Measurements from ENCODE around the gene MAD2L1. TPM values are rescaled to one million over a fixed set of nuclear protein-coding genes. Genes with fewer than 3 reads are reported as not detected.
A peak's percentile ranks its signal among the peaks of the same experiment; 100 is the strongest.
"Not testable (repeated sequence)": the region's sequence is repeated elsewhere in the genome, so short reads cannot be mapped to it uniquely, and the experiment has no call there.

The MAD2L1 gene
- total RNA-seq, 1 donor from 2014 or later, result 9.0 TPM

- no peaks in the 10 kb centered on the region for H3K27me3 Mint-ChIP-seq (ENCODE audit: low read depth, unreplicated experiment)
- no peak for TF ChIP-seq EZH2 (IDR thresholded peaks at IDR 0.05; ENCODE audit: insufficient read depth, low read length)
- no peak for TF ChIP-seq CTCF (IDR thresholded peaks at IDR 0.05; ENCODE audit: insufficient read depth, low read depth, low read length)
- Histone ChIP-seq H3K27ac (ENCODE audit: low read depth, low read length) (peak overlapping the region; percentile 97), H3K4me2 (ENCODE audit: low read length) (peak overlapping the region; percentile 96), H3K4me3 (ENCODE audit: insufficient read depth, low read depth, low read length) (peak overlapping the region; percentile 88), H2AFZ (ENCODE audit: low read depth, low read length) (peak overlapping the region; percentile 83), H3K9ac (ENCODE audit: low read length) (peak overlapping the region; percentile 92), H4K20me1 (ENCODE audit: insufficient read depth, low read length) (no peaks in the 10 kb centered on the region), H3K36me3 (ENCODE audit: insufficient read depth, low read length) (peaks cover 2% of the 10 kb centered on the region), H3K79me2 (ENCODE audit: insufficient read depth, low read length) (peaks cover 58% of the 10 kb centered on the region), H3K4me1 (ENCODE audit: insufficient read depth, low read length) (peaks cover 15% of the 10 kb centered on the region), H3K9me3 (ENCODE audit: insufficient read depth, low read depth, low read length) (no peaks in the 10 kb centered on the region), H3K27me3 (ENCODE audit: insufficient read depth, low read length) (no peaks in the 10 kb centered on the region)
- no peaks in the 10 kb centered on the region for H3K9me3 Mint-ChIP-seq (ENCODE audit: unreplicated experiment)
- no peak for DNase-seq (ENCODE audit: low read depth)
- H3K27ac Mint-ChIP-seq (ENCODE audit: unreplicated experiment), result peak overlapping the region; percentile 93
- H3K4me1 Mint-ChIP-seq (ENCODE audit: low read depth, unreplicated experiment), result peaks cover 13% of the 10 kb centered on the region
- FAIRE-seq, result no peak
- peak overlapping the region; percentile 98 for H3K4me3 Mint-ChIP-seq (ENCODE audit: unreplicated experiment)
- no peaks in the 10 kb centered on the region for H3K36me3 Mint-ChIP-seq (ENCODE audit: low read depth, unreplicated experiment)
These were observed 603 bp downstream of the MAD2L1 start for GRCh38 chr4:120065974-120066516.

GRCh38 chr4:120064887-120065286 is 1.8 kb downstream of the MAD2L1 start:
- Histone ChIP-seq H4K20me1 (ENCODE audit: insufficient read depth, low read length) (no peaks in the 10 kb centered on the region), H2AFZ (ENCODE audit: low read depth, low read length) (no peak overlapping the region), H3K79me2 (ENCODE audit: insufficient read depth, low read length) (peaks cover 61% of the 10 kb centered on the region), H3K27ac (ENCODE audit: low read depth, low read length) (no peak overlapping the region), H3K4me3 (ENCODE audit: insufficient read depth, low read depth, low read length) (peak overlapping the region; percentile 88), H3K4me2 (ENCODE audit: low read length) (peak overlapping the region; percentile 96), H3K4me1 (ENCODE audit: insufficient read depth, low read length) (peaks cover 15% of the 10 kb centered on the region), H3K27me3 (ENCODE audit: insufficient read depth, low read length) (no peaks in the 10 kb centered on the region), H3K9ac (ENCODE audit: low read length) (no peak overlapping the region), H3K36me3 (ENCODE audit: insufficient read depth, low read length) (peaks cover 2% of the 10 kb centered on the region), H3K9me3 (ENCODE audit: insufficient read depth, low read depth, low read length) (no peaks in the 10 kb centered on the region)
- Mint-ChIP-seq H3K27me3 (ENCODE audit: low read depth, unreplicated experiment) (no peaks in the 10 kb centered on the region), H3K4me1 (ENCODE audit: low read depth, unreplicated experiment) (peaks cover 8% of the 10 kb centered on the region), H3K27ac (ENCODE audit: unreplicated experiment) (no peak overlapping the region), H3K9me3 (ENCODE audit: unreplicated experiment) (no peaks in the 10 kb centered on the region), H3K36me3 (ENCODE audit: low read depth, unreplicated experiment) (no peaks in the 10 kb centered on the region), H3K4me3 (ENCODE audit: unreplicated experiment) (no peak overlapping the region)
- no peak for DNase-seq (ENCODE audit: low read depth)
- no peak for FAIRE-seq
- TF ChIP-seq EZH2 (IDR thresholded peaks at IDR 0.05; ENCODE audit: insufficient read depth, low read length), result no peak
- TF ChIP-seq CTCF (IDR thresholded peaks at IDR 0.05; ENCODE audit: insufficient read depth, low read depth, low read length), result no peak

GRCh38 chr4:120063711-120064110 is 2.9 kb downstream of the MAD2L1 start:
- not testable (repeated sequence) for H3K9me3 Mint-ChIP-seq (ENCODE audit: unreplicated experiment); H2AFZ ChIP-seq (ENCODE audit: low read depth, low read length); H3K27ac Mint-ChIP-seq (ENCODE audit: unreplicated experiment); H3K9me3 ChIP-seq (ENCODE audit: insufficient read depth, low read depth, low read length); H3K36me3 ChIP-seq (ENCODE audit: insufficient read depth, low read length); H3K27me3 ChIP-seq (ENCODE audit: insufficient read depth, low read length); H3K4me3 ChIP-seq (ENCODE audit: insufficient read depth, low read depth, low read length); H3K27me3 Mint-ChIP-seq (ENCODE audit: low read depth, unreplicated experiment); H3K9ac ChIP-seq (ENCODE audit: low read length); H3K4me1 Mint-ChIP-seq (ENCODE audit: low read depth, unreplicated experiment); H4K20me1 ChIP-seq (ENCODE audit: insufficient read depth, low read length); H3K36me3 Mint-ChIP-seq (ENCODE audit: low read depth, unreplicated experiment); DNase-seq (ENCODE audit: low read depth); FAIRE-seq; H3K4me3 Mint-ChIP-seq (ENCODE audit: unreplicated experiment)
- peaks cover 15% of the 10 kb centered on the region for H3K4me1 ChIP-seq (ENCODE audit: insufficient read depth, low read length)
- peak overlapping the region; percentile 9 for H3K27ac ChIP-seq (ENCODE audit: low read depth, low read length)
- peak overlapping the region; percentile 96 for H3K4me2 ChIP-seq (ENCODE audit: low read length)
- H3K79me2 ChIP-seq (ENCODE audit: insufficient read depth, low read length), result peaks cover 65% of the 10 kb centered on the region
